SHP77 (cell line): ENCODE measurements around the gene MAVS.

ENCODE experiments used
- DNase-seq, 2 experiments: peaks; one replicate each; lab custom pipeline; 2025; lab: John Stamatoyannopoulos, UW

Gene MAVS

DNA sequence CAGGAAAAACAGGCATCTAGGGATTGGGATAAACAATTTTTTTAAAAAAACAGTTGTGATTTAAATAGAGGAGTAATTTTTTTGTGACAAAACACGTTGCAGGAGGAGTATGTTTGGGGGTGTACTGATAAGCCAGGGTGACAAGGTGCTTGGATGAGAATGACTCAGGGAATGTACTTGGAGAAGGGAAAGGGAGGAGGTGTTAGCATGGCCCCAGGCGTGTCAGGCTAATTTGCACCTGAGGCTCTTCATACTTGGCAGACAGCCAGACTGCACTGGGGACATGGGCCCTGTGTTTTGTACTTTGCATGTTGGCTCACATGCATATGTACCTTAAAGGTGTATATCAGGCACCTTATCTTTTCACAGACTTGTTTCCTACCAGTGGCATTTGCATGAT lies 65.3 kb downstream of the MAVS start:
- peak in 1 of 2 experiments; percentile 14 for DNase-seq

DNA sequence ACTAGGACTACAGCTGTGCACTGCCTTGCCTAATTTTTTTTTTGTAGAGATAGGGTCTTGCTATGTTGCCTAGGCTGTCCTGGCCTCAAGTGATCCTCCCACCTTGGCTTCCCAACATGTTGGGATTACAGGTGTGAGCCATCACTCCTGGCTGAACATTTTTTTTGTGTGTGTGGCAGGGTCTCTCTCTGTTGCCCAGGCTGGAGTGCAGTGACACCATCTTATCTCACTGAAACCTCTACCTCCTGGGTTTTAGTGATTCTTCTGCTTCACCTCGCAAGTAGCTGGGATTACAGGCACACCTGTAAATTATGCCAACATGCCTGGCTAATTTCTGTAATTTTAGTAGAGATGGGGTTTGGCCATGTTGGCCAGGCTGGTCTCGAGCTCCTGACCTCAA lies 67.8 kb downstream of the MAVS start:
- DNase-seq = no peak

DNA sequence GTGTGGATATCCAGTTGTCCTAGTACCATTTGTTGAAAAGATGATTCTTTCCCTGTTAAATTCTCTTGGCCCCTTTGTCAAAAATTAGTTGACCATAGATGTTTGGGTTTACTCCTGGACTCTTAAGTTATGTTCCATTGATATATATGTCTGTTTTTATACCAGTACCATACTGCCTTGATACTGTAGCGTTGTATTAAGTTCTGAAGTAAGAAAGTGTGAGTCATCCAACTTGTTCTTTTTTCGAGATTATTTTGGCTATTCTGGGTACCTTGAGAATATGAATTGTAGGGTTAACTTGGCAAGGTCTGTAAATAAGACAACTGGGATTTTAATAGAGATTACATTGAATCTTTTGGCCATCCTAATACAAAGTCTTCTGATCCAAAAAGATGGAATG lies 69.1 kb downstream of the MAVS start:
- DNase-seq = no peak

DNA sequence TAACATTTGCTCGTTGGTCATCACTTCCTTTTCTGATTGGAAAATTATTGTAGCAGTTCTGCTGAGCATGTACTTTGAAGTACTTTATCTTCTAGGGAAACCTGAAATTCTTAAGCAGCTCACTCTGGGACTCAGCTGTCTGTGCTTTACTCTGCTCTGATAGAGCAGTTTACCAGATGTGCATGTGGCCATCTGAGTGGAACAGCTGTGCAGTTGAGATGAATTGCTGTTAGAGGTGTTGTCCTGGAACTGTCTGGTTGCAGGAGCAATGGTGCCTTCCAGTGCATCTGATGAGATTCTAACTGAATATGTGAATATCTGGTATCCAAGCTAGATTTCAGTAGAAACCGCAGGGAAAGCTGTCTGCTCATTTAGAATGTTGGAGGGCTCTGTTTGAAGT lies 69.7 kb downstream of the MAVS start:
- no peak for DNase-seq

DNA sequence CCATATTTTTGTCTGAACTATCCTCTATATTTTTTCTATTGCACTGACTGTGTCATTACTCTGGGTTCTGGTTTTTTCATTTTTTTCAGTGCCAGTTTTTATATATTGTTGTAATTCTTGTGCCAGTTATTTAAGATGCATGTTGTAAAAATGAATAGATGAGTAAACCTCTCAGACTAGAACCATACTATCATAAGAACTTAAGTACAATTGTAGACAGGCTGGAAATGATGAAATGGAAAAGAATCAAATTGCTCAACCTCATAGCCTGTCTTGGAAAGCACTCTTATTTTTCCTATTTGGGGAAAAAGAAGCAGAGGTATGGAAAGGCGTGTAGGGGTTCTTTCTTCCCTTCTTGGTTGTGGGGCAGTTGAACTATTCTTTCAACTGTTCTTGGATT lies 72.7 kb downstream of the MAVS start:
- no peak for DNase-seq

DNA sequence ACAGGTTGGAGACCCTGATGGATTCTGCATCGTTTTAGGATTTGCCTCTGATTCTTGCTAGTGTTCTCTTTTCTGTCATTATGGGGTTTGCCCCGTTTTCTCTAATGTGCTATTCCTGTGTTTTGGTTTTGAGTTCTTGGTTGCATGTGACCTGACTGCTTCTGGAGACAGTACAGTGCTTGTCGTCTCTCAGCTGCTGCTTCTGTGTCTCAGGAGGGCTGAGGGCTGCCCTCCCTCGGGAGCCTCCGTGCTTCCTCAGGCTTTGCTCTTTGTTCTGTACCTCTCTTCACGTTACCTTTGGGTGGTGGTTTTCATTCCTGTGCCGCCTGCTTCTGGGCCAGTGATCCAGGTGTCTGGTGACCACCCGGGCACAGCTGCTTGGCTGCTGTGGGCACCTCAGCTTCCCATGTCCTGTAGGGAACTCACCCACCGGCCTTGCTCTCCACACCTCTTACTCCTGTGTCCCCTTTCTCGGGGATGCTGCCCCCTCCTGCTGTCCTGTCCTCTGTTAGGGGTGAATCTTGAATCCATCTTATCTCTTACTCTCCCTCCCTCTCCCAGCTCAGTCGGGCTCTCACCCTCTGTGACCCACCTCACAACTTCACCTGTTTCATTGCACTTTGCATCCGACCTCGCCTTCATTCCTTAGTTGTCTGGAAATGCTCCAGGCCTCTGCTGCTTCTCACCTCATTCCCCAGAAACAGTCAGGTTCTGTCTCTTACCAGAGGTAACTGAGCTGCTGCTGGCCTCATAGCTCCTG lies 75.8 kb downstream of the MAVS start:
- DNase-seq = no peak

DNA sequence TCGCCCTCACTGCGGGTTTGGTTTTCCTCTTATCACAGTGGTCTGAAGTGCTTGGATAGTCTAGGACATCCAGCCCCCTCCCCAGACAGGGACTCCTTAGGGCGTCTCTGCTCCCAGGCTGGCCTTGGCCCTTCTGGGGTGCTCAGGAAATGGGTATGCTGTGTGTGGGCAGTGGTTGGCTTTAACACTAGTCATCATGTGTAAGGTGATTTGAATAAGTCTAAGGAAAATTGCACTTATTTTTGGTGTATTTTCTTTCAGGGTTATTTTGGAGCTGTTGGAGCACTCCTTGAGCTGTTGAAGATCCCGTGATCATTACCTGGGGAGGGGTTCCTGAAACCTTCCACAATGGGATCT lies 76.3 kb downstream of the MAVS start:
- no peak for DNase-seq

DNA sequence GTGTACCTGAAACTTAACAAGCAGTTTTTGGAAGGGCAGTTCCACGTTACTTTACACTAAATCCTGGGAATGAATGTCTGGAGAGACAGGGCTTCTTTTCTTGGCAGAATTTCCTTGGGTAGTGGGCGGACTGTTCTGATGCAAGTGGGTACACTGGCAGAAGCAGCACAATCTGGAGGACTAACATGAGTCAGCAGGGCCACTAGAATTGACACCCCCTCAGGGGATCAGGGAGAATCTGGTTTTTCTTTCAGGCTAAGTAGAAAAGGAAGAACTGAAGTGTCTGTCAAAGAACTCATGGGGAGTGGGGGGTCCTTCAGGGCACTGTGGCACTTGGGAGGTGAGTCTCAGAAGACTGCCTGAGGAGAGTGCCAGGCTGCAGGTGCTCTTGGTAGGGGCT lies 77.2 kb downstream of the MAVS start:
- DNase-seq = no peak

DNA sequence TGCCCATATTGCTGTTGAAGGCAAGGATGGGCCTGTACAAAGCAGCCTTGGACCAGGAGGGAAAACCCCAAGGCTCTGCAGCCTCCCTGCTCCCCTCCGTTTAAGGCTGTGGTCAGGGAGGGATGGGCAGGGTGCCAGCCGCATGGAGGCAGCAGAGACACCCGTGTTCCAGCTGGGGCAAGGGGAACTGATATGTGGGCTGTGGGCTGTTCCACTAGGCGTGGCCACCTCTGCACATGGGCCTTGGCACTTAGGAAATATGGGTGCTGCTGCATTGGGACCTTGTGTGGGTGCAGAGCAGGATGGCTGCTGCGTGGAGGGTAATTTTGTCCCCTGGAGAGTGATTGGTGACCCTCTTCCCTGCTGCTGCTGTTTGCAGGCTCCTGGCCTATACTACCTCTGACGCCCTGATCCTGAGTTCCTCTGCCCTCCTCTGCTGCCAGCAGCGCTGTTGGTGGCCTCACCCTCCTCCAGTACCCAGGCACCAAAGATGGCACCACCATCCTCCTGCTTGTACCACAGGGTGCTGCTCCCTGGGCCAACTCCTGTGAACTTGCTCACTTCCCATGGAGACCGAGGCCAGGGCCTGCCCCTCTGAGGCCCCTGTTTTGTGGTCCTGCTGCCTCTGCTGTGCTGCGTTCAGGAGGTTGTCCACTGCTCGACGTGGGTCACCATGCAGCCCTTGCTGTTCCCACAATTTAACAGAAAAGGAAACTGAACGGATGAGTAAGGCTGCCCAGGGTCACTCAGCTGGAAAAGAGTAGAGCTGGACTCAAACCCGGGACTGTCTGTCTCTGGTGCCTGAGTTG lies 77.9 kb downstream of the MAVS start:
- DNase-seq = no peak

DNA sequence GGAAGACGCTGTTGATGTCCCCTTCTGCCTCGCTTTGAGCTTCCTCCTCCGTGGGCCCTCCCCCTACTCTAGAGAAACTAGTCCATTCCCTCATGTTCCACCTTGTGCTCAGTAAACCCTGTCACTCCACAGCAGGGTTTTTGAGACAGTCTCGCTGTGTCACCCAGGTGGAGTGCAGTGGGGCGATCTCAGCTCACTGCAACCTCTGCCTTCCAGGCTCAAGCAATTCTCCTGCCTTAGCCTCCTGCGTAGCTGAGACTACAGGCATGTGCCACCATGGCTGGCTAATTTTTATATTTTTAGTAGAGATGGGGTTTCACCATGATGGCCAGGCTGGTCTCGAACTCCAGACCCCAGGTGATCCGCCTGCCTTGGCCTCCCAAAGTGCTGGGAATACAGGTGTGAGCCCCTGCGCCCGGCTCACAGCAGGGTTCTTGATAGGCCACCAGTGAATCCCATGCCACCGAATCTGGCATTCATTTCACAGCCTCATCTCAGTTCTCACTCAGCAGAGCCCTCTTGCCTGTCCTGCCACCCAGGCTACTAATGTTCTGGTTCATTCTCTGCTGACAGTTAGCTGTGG lies 78.6 kb downstream of the MAVS start:
- DNase-seq = no peak
